HEK293 (cell line): Measurements from ENCODE around the gene VWA5B1.

ENCODE experiments used
- KLF9 ChIP-seq: fragments of 450-650 bp; formaldehyde crosslinking; IDR thresholded peaks from 2 replicates; pipeline ENCODE4 v1.5.1; 2016; ENCODE audit warnings: missing biosample characterization, missing genetic modification characterization, low read depth
- REPIN1 ChIP-seq: fragments of 450-650 bp; formaldehyde crosslinking; IDR thresholded peaks from 2 replicates; pipeline ENCODE4 v1.5.1; 2017; ENCODE audit warnings: missing biosample characterization, missing genetic modification characterization, low read depth
- ZFP69B ChIP-seq: fragments of 450-650 bp; formaldehyde crosslinking; IDR thresholded peaks from 2 replicates; pipeline ENCODE4 v1.5.1; 2016; ENCODE audit warnings: missing biosample characterization, missing genetic modification characterization
- ZNF416 ChIP-seq: fragments of 450-650 bp; formaldehyde crosslinking; IDR thresholded peaks from 2 replicates; pipeline ENCODE4 v1.5.1; 2016; ENCODE audit warnings: missing biosample characterization, missing genetic modification characterization
- ZNF433 ChIP-seq: fragments of 450-650 bp; formaldehyde crosslinking; IDR thresholded peaks from 2 replicates; pipeline ENCODE4 v1.5.1; 2016; ENCODE audit warnings: missing biosample characterization, missing genetic modification characterization, low read depth
- ZNF670 ChIP-seq: fragments of 450-650 bp; formaldehyde crosslinking; IDR thresholded peaks from 2 replicates; pipeline ENCODE4 v1.5.1; 2016; ENCODE audit warnings: missing biosample characterization, missing genetic modification characterization, low read depth
- ZSCAN23 ChIP-seq: fragments of 450-650 bp; formaldehyde crosslinking; IDR thresholded peaks from 2 replicates; pipeline ENCODE4 v1.5.1; 2016; ENCODE audit warnings: missing biosample characterization, missing genetic modification characterization
- TF ChIP-seq, protein P1 (sequence below): fragments of 450-650 bp; formaldehyde crosslinking; IDR thresholded peaks from 2 replicates; pipeline ENCODE4 v1.5.1; 2016; ENCODE audit warnings: missing biosample characterization, missing genetic modification characterization
- TF ChIP-seq, protein P2 (sequence below): fragments of 450-650 bp; formaldehyde crosslinking; IDR thresholded peaks from 2 replicates; pipeline ENCODE4 v1.5.1; 2017; ENCODE audit warnings: missing biosample characterization, missing genetic modification characterization
- TF ChIP-seq, protein P3 (sequence below): fragments of 450-650 bp; formaldehyde crosslinking; IDR thresholded peaks from 2 replicates; pipeline ENCODE4 v1.5.1; 2016; ENCODE audit warnings: missing biosample characterization, missing genetic modification characterization
- TF ChIP-seq, protein P4 (sequence below): fragments of 450-650 bp; formaldehyde crosslinking; IDR thresholded peaks from 2 replicates; pipeline ENCODE4 v1.5.1; 2016; ENCODE audit warnings: missing biosample characterization, missing genetic modification characterization
- TF ChIP-seq, protein P5 (sequence below): fragments of 450-650 bp; formaldehyde crosslinking; IDR thresholded peaks from 2 replicates; pipeline ENCODE4 v1.5.1; 2016; ENCODE audit warnings: missing biosample characterization, missing genetic modification characterization, low read depth

DNA sequence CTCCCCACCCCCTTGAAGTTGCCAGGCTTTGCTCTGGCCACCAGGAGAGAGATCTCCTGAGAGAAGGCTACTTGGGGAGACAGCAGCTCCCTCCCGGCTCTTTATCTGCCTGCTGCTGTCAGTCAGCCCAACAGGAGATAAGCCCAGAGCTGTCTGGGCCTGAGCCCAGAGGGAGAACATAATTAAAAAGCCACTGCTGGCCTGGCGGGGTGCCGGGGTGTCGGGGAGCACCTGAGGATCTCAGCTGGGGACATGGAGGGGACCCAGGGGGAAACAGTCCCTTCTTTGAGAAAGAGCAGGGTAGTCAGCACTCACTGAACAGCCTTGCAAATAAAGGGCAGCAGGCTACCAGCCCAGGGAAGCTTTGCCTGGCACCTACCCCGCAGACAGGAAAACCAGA lies 17.9 kb downstream of the VWA5B1 start:
- TF ChIP-seq, protein P1, sequence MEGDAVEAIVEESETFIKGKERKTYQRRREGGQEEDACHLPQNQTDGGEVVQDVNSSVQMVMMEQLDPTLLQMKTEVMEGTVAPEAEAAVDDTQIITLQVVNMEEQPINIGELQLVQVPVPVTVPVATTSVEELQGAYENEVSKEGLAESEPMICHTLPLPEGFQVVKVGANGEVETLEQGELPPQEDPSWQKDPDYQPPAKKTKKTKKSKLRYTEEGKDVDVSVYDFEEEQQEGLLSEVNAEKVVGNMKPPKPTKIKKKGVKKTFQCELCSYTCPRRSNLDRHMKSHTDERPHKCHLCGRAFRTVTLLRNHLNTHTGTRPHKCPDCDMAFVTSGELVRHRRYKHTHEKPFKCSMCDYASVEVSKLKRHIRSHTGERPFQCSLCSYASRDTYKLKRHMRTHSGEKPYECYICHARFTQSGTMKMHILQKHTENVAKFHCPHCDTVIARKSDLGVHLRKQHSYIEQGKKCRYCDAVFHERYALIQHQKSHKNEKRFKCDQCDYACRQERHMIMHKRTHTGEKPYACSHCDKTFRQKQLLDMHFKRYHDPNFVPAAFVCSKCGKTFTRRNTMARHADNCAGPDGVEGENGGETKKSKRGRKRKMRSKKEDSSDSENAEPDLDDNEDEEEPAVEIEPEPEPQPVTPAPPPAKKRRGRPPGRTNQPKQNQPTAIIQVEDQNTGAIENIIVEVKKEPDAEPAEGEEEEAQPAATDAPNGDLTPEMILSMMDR (tag by site-specific recombination), result no peak
- TF ChIP-seq ZSCAN23 (tag by site-specific recombination) (no peak), REPIN1 (tag by site-specific recombination) (no peak), ZNF433 (tag by site-specific recombination) (no peak), KLF9 (tag by site-specific recombination) (no peak), ZFP69B (no peak), ZNF670 (no peak), ZNF416 (no peak)
- TF ChIP-seq, protein P2, sequence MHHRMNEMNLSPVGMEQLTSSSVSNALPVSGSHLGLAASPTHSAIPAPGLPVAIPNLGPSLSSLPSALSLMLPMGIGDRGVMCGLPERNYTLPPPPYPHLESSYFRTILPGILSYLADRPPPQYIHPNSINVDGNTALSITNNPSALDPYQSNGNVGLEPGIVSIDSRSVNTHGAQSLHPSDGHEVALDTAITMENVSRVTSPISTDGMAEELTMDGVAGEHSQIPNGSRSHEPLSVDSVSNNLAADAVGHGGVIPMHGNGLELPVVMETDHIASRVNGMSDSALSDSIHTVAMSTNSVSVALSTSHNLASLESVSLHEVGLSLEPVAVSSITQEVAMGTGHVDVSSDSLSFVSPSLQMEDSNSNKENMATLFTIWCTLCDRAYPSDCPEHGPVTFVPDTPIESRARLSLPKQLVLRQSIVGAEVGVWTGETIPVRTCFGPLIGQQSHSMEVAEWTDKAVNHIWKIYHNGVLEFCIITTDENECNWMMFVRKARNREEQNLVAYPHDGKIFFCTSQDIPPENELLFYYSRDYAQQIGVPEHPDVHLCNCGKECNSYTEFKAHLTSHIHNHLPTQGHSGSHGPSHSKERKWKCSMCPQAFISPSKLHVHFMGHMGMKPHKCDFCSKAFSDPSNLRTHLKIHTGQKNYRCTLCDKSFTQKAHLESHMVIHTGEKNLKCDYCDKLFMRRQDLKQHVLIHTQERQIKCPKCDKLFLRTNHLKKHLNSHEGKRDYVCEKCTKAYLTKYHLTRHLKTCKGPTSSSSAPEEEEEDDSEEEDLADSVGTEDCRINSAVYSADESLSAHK (tag by site-specific recombination), result no peak
- TF ChIP-seq, protein P3, sequence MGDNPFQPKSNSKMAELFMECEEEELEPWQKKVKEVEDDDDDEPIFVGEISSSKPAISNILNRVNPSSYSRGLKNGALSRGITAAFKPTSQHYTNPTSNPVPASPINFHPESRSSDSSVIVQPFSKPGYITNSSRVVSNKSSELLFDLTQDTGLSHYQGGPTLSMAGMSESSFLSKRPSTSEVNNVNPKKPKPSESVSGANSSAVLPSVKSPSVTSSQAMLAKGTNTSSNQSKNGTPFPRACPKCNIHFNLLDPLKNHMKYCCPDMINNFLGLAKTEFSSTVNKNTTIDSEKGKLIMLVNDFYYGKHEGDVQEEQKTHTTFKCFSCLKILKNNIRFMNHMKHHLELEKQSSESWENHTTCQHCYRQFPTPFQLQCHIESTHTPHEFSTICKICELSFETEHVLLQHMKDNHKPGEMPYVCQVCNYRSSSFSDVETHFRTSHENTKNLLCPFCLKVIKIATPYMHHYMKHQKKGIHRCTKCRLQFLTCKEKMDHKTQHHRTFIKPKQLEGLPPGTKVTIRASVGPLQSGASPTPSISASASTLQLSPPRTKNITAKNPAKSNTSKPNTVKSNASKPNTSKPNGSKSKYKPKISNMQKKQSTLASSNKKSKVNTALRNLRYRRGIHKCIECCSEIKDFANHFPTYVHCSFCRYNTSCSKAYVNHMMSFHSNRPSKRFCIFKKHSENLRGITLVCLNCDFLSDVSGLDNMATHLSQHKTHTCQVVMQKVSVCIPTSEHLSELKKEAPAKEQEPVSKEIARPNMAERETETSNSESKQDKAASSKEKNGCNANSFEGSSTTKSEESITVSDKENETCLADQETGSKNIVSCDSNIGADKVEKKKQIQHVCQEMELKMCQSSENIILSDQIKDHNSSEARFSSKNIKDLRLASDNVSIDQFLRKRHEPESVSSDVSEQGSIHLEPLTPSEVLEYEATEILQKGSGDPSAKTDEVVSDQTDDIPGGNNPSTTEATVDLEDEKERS (tag by site-specific recombination), result no peak
- TF ChIP-seq, protein P4, sequence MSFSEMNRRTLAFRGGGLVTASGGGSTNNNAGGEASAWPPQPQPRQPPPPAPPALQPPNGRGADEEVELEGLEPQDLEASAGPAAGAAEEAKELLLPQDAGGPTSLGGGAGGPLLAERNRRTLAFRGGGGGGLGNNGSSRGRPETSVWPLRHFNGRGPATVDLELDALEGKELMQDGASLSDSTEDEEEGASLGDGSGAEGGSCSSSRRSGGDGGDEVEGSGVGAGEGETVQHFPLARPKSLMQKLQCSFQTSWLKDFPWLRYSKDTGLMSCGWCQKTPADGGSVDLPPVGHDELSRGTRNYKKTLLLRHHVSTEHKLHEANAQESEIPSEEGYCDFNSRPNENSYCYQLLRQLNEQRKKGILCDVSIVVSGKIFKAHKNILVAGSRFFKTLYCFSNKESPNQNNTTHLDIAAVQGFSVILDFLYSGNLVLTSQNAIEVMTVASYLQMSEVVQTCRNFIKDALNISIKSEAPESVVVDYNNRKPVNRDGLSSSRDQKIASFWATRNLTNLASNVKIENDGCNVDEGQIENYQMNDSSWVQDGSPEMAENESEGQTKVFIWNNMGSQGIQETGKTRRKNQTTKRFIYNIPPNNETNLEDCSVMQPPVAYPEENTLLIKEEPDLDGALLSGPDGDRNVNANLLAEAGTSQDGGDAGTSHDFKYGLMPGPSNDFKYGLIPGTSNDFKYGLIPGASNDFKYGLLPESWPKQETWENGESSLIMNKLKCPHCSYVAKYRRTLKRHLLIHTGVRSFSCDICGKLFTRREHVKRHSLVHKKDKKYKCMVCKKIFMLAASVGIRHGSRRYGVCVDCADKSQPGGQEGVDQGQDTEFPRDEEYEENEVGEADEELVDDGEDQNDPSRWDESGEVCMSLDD, result no peak
- TF ChIP-seq, protein P5, sequence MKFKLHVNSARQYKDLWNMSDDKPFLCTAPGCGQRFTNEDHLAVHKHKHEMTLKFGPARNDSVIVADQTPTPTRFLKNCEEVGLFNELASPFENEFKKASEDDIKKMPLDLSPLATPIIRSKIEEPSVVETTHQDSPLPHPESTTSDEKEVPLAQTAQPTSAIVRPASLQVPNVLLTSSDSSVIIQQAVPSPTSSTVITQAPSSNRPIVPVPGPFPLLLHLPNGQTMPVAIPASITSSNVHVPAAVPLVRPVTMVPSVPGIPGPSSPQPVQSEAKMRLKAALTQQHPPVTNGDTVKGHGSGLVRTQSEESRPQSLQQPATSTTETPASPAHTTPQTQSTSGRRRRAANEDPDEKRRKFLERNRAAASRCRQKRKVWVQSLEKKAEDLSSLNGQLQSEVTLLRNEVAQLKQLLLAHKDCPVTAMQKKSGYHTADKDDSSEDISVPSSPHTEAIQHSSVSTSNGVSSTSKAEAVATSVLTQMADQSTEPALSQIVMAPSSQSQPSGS (tag by site-specific recombination), result no peak
